Neural cell (in vitro differentiated cells): Measurements from ENCODE around the gene STAT4. TPM values are rescaled to one million over a fixed set of nuclear protein-coding genes. Genes with fewer than 3 reads are reported as not detected.

Source experiments
- H2AFZ ChIP-seq: fragments of 200-600, 300-800 bp; sonication (generic), shearing (Covaris generic); 2 replicates; pipeline ENCODE4 v1.6.0; 2014; ENCODE audit warnings: low read depth, mild to moderate bottlenecking, antibody characterized with exemption, low read length, moderate library complexity
- H3F3A ChIP-seq: fragments of 200-600 bp; shearing (Covaris generic); 2 replicates; pipeline ENCODE4 v1.6.1; 2016; ENCODE audit warnings: mild to moderate bottlenecking, moderate library complexity, mixed read lengths, antibody characterized with exemption, low read length; ENCODE audit not compliant: insufficient read depth, poor library complexity, severe bottlenecking
- H3K27ac ChIP-seq: fragments of 200-600, 300-800 bp; sonication (generic), shearing (Covaris generic); 2 replicates; pipeline ENCODE4 v1.5.1; 2014; ENCODE audit warnings: mild to moderate bottlenecking, low read length, moderate library complexity
- H3K27me3 ChIP-seq: fragments of 300-800, 200-600 bp; sonication (generic), shearing (Covaris generic); 2 replicates; pipeline ENCODE4 v1.6.0; 2014; ENCODE audit warnings: mild to moderate bottlenecking, low read depth, low read length, moderate library complexity; ENCODE audit not compliant: insufficient read depth
- H3K36me3 ChIP-seq: fragments of 300-800, 200-600 bp; sonication (generic), shearing (Covaris generic); 2 replicates; pipeline ENCODE4 v1.5.1; 2014; ENCODE audit warnings: mild to moderate bottlenecking, antibody characterized with exemption, low read length, moderate library complexity; ENCODE audit not compliant: insufficient read depth
- H3K4me2 ChIP-seq: fragments of 300-800, 200-600 bp; sonication (generic), shearing (Covaris generic); 2 replicates; pipeline ENCODE4 v1.6.0; 2014; ENCODE audit warnings: mild to moderate bottlenecking, low read length
- H3K4me3 ChIP-seq: fragments of 300-800, 200-600 bp; sonication (generic), shearing (Covaris generic); 2 replicates; pipeline ENCODE4 v1.5.1; 2014; ENCODE audit warnings: mild to moderate bottlenecking, low read length, moderate library complexity
- H3K79me2 ChIP-seq: fragments of 200-600 bp; shearing (Covaris generic); replicated peaks from 2 replicates; pipeline ENCODE4 v1.6.0; 2014; ENCODE audit warnings: mild to moderate bottlenecking, low read length, moderate library complexity; ENCODE audit not compliant: insufficient read depth
- H3K9ac ChIP-seq: fragments of 300-800, 200-600 bp; sonication (generic), shearing (Covaris generic); 2 replicates; pipeline ENCODE4 v1.6.1; 2016; ENCODE audit warnings: mild to moderate bottlenecking, low read length, mixed read lengths
- H3K9me2 ChIP-seq: fragments of 200-600 bp; shearing (Covaris generic); 2 replicates; pipeline ENCODE4 v1.6.1; 2016; ENCODE audit warnings: mild to moderate bottlenecking, low read length, mixed read lengths; ENCODE audit not compliant: insufficient read depth
- H3K9me3 ChIP-seq: fragments of 200-600, 300-800 bp; sonication (generic), shearing (Covaris generic); 2 replicates; pipeline ENCODE4 v1.6.1; 2016; ENCODE audit warnings: mild to moderate bottlenecking, mixed run types, low read length, moderate library complexity, mixed read lengths
- H4K20me1 ChIP-seq: fragments of 200-600 bp; shearing (Covaris generic); 2 replicates; pipeline ENCODE4 v1.6.1; 2016; ENCODE audit warnings: mild to moderate bottlenecking, mixed run types; ENCODE audit not compliant: insufficient read depth
- CTCF ChIP-seq: fragments of 450-650 bp; IDR thresholded peaks from 2 replicates; pipeline ENCODE4 v1.5.1; 2014; ENCODE audit warnings: antibody characterized with exemption, mild to moderate bottlenecking, moderate library complexity; ENCODE audit not compliant: poor library complexity, severe bottlenecking
- EP300 ChIP-seq: fragments of 450-650 bp; conservative IDR thresholded peaks from 2 replicates; pipeline ENCODE4 v1.6.1; 2014; ENCODE audit warnings: antibody characterized with exemption, mild to moderate bottlenecking, moderate library complexity; ENCODE audit not compliant: poor library complexity, severe bottlenecking
- EZH2 ChIP-seq: fragments of 200-600, 300-800 bp; shearing (Covaris generic), sonication (generic); IDR thresholded peaks from 2 replicates; pipeline ENCODE4 v1.6.1; 2014; ENCODE audit warnings: antibody characterized with exemption, low read length, borderline replicate concordance, mild to moderate bottlenecking; ENCODE audit not compliant: insufficient read depth, poor library complexity, severe bottlenecking
- MXI1 ChIP-seq: fragments of 450-650 bp; conservative IDR thresholded peaks from 2 replicates; pipeline ENCODE4 v1.6.1; 2014; ENCODE audit warnings: antibody characterized with exemption, mild to moderate bottlenecking; ENCODE audit not compliant: poor library complexity, severe bottlenecking
- POLR2AphosphoS5 ChIP-seq: IDR thresholded peaks from 2 replicates; pipeline ENCODE4 v1.6.1; 2012
- RAD21 ChIP-seq: fragments of 450-650 bp; conservative IDR thresholded peaks from 2 replicates; pipeline ENCODE4 v1.6.1; 2014; ENCODE audit warnings: antibody characterized with exemption, mild to moderate bottlenecking, moderate library complexity
- SMC3 ChIP-seq: fragments of 450-650 bp; conservative IDR thresholded peaks from 2 replicates; pipeline ENCODE4 v1.6.1; 2014; ENCODE audit warnings: antibody characterized with exemption, mild to moderate bottlenecking, moderate library complexity; ENCODE audit not compliant: poor library complexity
- TAF1 ChIP-seq: IDR thresholded peaks from 2 replicates; pipeline ENCODE4 v1.6.1; 2012; ENCODE audit warnings: low read depth
- polyA plus RNA-seq: library from polyadenylated mRNA; depleted of rRNA; stranded (reverse); fragments of >200 nt; gene quantifications from 2 replicates; pipeline ENCODE4 v1.2.3, GENCODE V29; 2014
- TF ChIP-seq, protein P1 (sequence below): IDR thresholded peaks from 2 replicates; pipeline ENCODE4 v1.6.1; 2012; ENCODE audit warnings: borderline replicate concordance

STAT4 gene
- polyA plus RNA-seq, 1 donor from 2014 or later: 3.7 TPM

GRCh38 chr2:191050640-191050987 is 100.2 kb downstream of the STAT4 start:
- H3K4me3 ChIP-seq: no peak overlapping the region
- H3K9me2 ChIP-seq: no peaks in the 10 kb centered on the region
- no peaks in the 10 kb centered on the region for H4K20me1 ChIP-seq
- TF ChIP-seq EP300 (no peak), TAF1 (no peak), SMC3 (no peak), CTCF (no peak), POLR2AphosphoS5 (no peak), MXI1 (no peak), EZH2 (no peak), RAD21 (no peak)
- TF ChIP-seq, protein P1, sequence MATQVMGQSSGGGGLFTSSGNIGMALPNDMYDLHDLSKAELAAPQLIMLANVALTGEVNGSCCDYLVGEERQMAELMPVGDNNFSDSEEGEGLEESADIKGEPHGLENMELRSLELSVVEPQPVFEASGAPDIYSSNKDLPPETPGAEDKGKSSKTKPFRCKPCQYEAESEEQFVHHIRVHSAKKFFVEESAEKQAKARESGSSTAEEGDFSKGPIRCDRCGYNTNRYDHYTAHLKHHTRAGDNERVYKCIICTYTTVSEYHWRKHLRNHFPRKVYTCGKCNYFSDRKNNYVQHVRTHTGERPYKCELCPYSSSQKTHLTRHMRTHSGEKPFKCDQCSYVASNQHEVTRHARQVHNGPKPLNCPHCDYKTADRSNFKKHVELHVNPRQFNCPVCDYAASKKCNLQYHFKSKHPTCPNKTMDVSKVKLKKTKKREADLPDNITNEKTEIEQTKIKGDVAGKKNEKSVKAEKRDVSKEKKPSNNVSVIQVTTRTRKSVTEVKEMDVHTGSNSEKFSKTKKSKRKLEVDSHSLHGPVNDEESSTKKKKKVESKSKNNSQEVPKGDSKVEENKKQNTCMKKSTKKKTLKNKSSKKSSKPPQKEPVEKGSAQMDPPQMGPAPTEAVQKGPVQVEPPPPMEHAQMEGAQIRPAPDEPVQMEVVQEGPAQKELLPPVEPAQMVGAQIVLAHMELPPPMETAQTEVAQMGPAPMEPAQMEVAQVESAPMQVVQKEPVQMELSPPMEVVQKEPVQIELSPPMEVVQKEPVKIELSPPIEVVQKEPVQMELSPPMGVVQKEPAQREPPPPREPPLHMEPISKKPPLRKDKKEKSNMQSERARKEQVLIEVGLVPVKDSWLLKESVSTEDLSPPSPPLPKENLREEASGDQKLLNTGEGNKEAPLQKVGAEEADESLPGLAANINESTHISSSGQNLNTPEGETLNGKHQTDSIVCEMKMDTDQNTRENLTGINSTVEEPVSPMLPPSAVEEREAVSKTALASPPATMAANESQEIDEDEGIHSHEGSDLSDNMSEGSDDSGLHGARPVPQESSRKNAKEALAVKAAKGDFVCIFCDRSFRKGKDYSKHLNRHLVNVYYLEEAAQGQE: no peak
- no peak overlapping the region for H3K27ac ChIP-seq
- no peaks in the 10 kb centered on the region for H3K27me3 ChIP-seq
- no peak overlapping the region for H2AFZ ChIP-seq
- no peaks in the 10 kb centered on the region for H3K9me3 ChIP-seq
- no peak overlapping the region for H3K9ac ChIP-seq
- H3F3A ChIP-seq: no peaks in the 10 kb centered on the region
- H3K36me3 ChIP-seq: no peaks in the 10 kb centered on the region
- no peaks in the 10 kb centered on the region for H3K79me2 ChIP-seq
- no peak overlapping the region for H3K4me2 ChIP-seq

DNA sequence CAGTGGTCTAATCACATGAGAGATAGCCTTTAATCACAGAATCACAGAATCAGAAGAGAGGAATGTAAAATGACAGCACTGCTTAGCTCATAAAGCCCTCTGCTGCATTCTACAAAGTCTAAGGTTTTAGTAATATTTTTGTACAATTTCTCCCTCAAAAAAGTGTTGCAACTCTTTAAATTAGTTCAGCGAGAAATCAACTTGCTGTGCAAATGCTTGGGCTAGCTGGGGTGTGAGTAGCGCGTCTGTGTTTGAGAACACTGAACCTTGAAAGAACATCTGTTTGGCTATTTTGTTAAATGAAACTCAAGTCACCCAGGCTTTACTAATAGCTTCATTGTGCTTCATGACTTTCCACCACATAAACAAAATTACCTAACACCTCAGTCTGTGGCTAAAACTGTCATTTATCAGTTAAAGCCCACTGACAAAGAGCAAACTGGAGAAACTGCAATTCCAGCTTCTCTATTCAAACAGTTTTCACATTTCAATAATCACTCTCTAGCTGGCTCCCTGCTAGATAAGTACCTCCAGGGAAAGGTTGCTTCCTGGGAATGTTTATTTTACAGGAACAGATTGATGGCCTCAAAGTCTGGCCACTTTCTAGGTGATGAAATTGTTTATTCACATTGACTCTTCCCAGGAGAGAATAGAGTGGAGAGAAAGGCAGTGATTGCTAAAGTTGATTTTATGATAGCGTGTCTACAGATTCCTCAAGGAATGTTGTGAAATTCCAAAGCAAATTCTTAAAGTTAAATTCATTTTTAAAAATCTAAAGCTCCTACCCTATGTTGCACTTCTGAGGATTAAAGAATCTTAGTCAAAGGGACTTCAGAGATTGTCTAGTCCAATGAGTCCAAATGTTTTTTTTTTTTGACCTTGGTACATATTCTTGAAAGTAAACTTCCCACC is 100.8 kb downstream of the STAT4 start:
- no peaks in the 10 kb centered on the region for H3K9me3 ChIP-seq
- no peak overlapping the region for H3K4me3 ChIP-seq
- H3K79me2 ChIP-seq: no peaks in the 10 kb centered on the region
- no peaks in the 10 kb centered on the region for H4K20me1 ChIP-seq
- no peak overlapping the region for H3K9ac ChIP-seq
- H3F3A ChIP-seq: no peaks in the 10 kb centered on the region
- H3K27ac ChIP-seq: no peak overlapping the region
- no peaks in the 10 kb centered on the region for H3K27me3 ChIP-seq
- no peak overlapping the region for H3K4me2 ChIP-seq
- TF ChIP-seq, protein P1: peak; percentile 94
- no peak for TF ChIP-seq MXI1
- no peaks in the 10 kb centered on the region for H3K36me3 ChIP-seq
- H2AFZ ChIP-seq: no peak overlapping the region
- H3K9me2 ChIP-seq: no peaks in the 10 kb centered on the region
